Upper lobe of left lung (tissue), 4 donors: ENCODE data around the gene SH3D21.

ENCODE experiments used
- EP300 ChIP-seq, 4 donors: sonication (generic); formaldehyde crosslinking; IDR thresholded peaks; one replicate each; pipeline ENCODE4 v1.5.1; 2017; ENCODE audit warnings: antibody characterized with exemption in 4 of 4, control low read depth in 2 of 4
- POLR2A ChIP-seq, 4 donors: fragments of 450-650 bp; IDR thresholded peaks; one replicate each; pipeline ENCODE4 v1.5.1; 2016 to 2017; ENCODE audit warnings: antibody characterized with exemption in 4 of 4, mild to moderate bottlenecking in 2 of 4
- TF ChIP-seq, protein P1 (sequence below), 6 experiments: fragments of 450-650 bp in 4 of 6; fragments of 200-600 bp in 2 of 6; sonication (generic) in 2 of 6; IDR thresholded peaks; one replicate each; pipeline ENCODE4 v1.5.1; 2016 to 2019; ENCODE audit warnings: antibody characterized with exemption in 6 of 6

DNA sequence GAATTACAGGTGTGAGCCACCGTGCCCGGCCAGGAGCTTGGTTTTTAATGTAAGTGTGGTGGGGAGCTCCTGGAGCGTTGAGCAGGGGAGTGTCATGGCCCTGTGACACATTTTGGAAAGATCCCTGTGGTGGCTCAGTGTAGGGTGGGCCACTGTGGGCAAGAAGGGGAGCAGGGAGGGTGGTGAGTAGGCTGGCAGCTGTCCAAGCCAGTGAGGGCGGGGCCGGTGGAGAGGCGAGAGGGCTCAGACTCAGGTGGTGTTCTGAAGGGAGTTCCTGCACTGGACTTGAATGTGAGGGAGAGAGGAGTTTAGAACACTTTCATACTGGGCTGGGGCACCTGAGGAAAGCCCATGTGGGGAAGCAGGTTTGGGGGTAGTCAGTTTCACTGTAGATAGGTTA lies 20.3 kb downstream of the SH3D21 start:
- TF ChIP-seq, protein P1, sequence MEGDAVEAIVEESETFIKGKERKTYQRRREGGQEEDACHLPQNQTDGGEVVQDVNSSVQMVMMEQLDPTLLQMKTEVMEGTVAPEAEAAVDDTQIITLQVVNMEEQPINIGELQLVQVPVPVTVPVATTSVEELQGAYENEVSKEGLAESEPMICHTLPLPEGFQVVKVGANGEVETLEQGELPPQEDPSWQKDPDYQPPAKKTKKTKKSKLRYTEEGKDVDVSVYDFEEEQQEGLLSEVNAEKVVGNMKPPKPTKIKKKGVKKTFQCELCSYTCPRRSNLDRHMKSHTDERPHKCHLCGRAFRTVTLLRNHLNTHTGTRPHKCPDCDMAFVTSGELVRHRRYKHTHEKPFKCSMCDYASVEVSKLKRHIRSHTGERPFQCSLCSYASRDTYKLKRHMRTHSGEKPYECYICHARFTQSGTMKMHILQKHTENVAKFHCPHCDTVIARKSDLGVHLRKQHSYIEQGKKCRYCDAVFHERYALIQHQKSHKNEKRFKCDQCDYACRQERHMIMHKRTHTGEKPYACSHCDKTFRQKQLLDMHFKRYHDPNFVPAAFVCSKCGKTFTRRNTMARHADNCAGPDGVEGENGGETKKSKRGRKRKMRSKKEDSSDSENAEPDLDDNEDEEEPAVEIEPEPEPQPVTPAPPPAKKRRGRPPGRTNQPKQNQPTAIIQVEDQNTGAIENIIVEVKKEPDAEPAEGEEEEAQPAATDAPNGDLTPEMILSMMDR (IDR thresholded peaks at IDR 0.05): no peak
- no peak for TF ChIP-seq POLR2A (IDR thresholded peaks at IDR 0.05)
- no peak for TF ChIP-seq EP300 (IDR thresholded peaks at IDR 0.05)
